NCI-H526 (cell line): ENCODE results near the gene FAM193A.
"Not testable (repeated sequence)": the region's sequence is repeated elsewhere in the genome, so short reads cannot be mapped to it uniquely, and the experiment has no call there.

Experiments used
- DNase-seq, 2 experiments: peaks; one replicate each; lab custom pipeline; 2025; lab: John Stamatoyannopoulos, UW

FAM193A gene

DNA sequence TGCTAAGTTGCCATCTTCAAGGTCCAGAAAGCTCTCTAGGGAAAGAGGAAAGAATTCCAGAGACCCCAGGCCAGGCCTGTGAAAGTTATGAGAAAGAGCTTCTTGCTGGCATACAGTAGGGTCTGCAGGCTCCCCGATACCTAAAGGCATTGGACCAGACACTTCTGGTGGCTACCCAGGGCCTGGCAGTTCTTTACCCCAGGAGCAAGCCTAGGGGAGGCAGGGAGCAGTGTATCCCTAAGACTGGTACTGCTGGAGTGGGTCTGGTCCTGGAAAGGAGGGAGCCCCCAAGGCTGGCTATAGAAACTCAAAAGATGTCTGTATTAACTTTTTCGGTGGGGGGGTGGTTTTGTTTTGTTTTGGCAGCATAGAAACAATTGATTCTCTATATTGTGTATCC is 19.8 kb upstream of the FAM193A start:
- DNase-seq: no peak

DNA sequence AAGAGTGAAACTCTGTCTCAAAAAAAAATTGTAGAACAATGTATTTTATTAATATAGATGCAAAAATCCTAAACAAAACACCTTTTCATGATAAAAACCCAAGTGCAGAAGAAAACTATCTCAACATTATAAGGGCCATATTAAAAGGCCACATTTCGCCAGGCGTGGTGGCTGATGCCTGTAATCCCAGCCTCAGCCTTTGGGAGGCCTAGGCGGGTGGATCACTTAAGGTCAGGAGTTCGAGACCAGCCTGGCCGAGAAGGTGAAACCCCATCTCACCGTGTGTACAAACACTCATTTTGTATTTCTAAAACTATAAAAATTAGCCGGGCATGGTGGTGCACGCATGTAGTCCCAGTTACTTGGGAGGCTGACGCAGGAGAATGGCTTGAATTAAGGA is 9.9 kb upstream of the FAM193A start:
- no peak for DNase-seq

DNA sequence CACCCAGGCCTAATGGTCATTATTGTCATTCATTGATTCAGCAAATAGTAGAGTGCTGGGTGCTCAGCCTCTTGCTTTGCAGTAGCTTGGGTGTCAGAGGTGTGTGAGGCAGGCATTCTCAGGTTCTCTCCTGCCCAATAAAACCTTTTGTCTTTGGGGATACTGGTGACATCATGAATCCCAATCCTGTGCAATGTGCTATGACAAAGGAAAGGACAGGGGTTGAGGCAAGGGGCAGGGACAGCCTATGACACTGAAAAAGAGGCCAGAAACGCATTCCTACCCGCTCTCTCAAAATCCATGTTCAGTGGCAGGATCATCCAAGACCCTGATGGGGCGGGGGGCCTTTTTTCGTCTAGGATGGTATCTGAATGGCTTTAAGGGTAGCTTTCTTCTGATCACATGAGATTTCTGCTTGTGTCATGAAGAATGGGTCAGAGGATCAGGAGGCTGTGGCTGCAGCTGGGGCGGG is 1.5 kb upstream of the FAM193A start:
- DNase-seq: no peak

DNA sequence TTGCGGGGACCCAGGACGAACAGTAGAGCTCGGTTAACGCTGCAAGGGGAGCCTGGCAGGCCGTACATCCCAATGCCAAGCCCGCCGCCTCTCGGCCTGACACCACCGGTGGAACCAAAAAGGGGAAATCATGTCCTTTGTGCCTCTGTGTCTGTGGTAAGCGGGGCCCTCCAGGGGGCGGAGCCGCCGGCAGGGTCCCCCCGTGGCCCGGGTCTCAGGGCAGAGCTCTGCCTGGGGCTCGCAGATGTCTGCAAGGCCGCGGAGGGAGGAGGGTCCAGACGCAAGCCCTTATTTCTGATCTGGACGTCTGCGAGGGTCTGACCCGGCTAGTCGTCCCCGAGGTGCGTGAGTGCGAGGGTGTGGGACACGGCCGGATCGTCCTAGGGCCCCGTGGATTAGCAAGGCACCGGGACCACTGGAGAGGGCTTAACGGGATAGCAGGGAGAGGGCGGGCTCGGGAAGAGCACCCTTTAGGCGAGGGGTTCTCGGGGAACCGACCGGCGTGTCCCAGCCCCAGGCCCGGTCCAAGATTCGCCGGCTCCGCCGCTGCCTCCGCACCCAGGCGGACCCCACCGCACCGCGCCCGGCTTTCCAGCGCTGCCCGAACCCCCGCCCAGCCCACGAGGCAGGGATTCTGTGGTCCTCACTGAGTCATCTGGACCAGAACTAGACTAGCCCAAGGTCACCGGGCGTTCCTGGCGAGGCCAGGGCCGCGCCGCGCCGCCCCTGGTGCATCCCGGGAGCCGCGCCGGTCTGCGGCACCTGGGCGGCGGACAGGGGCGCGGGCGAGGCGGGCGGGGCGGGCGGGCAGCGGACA is 863 bp upstream of the FAM193A start:
- peak; percentile 39 to 54 for DNase-seq

DNA sequence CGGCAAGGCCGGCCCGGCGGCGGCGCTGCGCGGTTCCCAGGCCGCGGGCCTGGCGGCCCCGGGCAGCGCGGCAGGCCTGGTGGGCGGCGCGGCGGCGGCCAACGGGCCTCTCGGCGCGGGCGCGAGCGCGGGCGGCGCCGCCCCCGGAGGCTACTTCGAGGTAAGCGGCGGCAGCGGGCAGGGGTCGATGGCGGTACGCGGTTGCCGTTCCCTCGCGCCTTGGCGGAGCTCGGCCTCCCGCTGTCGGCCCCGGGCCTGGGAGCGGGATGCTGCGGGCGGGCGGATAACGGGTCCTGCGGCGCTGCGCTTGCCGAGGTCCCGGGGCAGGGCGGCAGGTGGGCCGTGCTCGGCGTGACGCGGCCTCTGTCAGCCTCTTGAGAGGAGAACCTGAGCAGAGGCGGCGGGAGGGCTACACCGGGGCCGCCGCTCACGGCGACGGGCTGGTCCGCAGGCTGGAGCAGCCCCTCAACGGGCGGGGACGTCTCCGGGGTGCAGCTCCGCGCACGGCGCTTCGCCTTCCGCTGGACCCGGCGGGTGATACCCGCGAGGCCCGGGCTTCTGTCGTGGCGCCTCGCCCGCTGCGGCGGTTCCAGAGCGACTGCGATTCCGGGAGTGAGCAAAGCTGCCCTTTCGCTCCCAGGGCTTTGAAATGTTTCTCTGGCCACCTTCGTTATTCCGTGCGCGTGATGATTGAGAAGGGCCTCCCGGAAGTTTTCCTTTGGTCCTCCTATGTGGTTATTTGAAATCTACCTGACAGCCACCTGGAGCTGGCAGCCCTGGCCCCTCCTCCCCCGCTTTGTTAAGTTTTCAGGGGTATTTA is 774 bp downstream of the FAM193A start:
- peak; percentile 53 to 79 for DNase-seq

DNA sequence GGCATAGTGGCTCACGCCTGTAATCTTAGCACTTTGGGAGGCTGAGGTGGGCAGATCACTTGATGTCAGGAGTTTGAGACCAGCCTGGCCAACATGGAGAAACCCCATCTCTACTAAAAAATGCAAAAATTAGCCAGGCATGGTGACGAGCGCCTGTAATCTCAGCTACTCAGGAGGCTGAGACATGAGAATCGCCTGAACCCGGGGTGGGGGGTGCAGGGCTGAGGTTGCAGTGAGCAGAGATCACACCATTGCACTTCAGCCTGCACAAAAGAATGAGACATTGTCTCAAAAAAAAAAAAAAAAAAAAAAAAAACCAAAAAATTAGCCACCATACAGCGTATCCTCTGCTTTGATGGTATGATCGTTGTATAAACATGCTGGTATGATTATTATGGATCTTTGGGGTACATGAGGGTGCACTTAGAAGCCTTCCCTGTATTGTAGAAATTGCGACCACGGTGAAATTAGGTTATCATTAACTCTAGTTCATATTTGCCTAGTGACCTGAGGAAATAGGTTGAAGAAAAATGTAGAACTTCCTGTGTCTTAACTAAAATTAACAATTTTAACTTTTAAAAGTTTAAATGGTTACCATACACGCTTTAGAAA is 7.2 kb downstream of the FAM193A start:
- DNase-seq: not testable (repeated sequence)

DNA sequence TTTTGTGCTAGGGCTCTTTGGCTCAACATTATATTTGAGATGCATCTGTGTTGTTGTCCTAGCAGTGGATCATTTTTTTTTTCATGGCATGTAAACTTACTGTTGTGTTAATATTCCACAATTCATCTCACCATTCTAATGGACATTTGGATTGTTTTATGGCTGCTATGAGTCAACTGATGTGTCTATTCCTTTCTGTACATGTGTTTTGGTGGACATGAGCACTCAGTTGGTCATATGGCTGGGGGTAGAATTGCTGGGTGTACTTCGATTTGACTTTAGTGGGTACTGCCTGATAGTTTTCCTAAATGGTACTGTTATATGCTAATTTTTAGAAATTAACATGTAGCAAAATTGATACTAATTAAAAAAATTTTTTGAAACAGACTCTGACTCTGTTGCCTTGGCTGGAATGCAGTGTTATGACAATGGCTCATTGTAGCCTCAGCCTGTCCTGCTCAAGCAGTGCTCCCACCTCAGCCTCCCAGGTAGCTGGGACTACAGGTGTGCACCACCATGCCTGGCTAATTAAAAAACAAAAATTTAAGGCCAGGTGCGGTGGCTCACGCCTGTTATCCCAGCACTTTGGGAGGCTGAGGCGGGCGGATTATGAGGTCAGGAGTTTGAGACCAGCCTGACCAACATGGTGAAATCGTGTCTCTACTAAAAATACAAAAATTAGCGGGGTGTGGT is 9.0 kb downstream of the FAM193A start:
- DNase-seq: no peak

DNA sequence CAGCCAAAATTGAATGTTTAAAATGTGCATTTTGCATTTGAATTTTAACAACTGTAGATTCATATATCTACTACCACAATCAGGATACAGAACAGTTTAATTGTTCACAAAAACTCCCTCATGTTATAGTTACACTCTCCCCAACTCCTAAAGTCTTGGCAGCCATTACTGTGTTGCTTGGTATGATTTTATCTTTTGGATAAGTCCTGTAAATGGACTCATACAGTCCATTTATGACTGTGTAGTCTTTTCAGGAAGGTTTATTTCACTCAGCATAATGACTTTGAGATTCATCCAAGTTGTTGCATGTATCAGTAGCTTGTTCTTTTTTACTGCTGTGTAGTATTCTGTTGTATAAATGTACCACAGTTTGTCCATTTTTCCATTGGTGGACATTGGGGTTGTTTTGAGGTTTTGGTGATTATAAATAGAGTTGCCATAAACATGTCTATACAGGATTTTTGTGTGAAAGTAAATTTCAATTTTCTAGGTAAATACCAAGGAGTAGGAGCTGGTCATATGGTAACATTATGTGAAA is 9.9 kb downstream of the FAM193A start:
- DNase-seq: no peak

DNA sequence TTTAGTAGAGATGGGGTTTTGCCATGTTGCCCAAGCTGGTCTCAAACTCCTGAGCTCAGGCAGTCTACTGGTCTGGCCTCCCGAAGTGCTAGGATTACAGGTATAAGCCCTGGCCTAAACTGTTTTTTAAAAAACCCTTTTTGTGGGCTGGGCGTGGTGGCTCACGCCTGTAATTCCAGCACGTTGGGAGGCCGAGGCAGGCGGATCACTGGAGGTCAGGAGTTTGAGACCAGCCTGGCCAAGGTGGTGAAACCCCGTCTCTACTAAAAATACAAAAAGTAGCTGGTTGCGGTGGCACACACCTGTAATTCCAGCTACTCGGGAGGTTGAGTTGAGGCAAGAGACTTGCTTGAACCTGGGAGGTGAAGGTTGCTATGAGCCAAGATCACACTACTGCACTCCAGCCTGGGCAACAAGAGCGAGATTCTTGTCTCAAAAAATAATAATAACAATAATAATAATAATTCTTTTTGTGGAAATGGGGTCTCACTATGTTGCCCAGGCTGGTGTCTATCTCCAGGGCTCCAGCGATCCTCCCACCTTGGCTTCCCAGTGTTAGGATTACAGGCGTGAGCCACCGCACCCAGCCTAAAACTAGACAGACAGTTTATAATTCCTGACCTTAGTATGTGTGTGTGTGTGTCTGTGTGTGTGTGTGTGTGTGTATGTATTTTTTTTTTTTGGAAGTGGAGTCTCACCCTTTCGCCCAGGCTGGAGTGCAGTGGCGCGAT is 10.7 kb downstream of the FAM193A start:
- not testable (repeated sequence) for DNase-seq

DNA sequence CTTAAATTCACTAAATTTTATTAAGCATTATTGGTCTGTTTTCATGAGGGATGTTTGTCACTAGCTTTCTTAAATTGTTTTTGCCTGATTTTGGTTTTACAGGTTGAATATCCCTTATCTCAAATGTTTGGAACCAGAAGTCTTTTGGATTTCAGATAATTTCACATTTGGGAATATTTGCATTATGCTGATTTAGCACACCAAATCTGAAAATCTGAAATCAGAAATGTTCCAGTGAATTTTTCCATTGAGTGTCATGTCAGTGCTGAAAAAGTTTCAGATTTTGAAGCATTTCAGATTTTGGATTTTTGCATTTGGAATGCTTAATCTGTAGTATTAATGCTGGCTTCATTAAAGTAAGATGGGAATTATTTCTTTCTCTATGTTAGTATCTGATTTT is 14.7 kb downstream of the FAM193A start:
- no peak for DNase-seq

DNA sequence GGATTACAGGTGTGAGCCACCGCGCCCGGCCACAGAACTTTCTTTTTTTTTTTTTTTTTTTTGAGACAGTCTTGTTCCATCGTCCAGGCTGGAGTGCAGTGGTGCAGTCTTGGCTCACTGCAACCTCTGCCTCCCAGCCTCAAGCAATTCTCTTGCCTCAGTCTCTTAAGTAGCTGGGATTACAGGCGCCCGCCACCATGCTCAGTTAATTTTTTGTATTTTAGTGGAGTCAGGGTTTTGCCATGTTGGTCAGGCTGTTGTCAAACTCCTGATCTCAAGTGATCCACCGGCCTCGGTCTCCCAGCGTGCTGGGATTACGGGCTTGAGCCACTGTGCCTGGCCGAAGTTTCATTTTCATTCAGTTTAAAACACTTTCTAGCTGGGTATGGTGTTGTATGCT is 16.4 kb downstream of the FAM193A start:
- DNase-seq: no peak

DNA sequence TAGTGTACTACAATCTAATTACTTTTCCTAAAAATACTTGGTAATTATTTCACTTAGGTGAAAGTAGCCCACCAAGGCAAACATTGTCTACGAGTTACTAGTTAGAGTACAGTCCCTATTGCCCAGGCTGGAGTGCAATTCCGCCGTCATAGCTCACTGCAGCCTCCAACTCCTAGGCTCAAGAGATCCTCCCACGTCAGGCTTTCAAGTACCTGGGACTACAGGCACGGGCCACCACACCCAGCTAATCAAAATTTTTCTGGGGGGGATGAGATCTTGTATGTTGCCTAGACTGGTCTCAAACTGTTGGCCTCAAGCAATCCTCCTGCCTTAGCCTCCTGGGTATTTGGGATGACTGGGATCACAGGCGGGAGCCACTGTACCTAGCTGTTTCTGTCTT is 21.9 kb downstream of the FAM193A start:
- DNase-seq: no peak

DNA sequence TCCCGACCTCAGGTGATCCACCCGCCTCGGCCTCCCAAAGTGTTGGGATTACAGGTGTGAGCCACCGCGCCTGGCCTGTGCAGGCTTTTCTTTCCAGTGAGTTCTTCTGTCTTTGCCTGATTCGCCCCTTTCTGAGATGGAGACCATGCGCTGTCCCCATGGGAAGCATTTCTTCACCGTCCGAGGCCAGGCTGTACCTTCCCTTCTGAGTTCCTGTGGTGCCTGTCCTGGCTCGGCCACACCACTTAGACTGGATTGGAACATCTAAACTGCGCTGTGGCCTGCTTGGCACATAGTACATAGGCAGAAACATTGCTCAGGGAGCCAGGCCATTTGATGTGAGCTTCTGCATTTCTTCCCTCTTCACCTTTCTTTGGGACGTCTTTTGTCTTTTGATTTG is 23.7 kb downstream of the FAM193A start:
- no peak for DNase-seq

DNA sequence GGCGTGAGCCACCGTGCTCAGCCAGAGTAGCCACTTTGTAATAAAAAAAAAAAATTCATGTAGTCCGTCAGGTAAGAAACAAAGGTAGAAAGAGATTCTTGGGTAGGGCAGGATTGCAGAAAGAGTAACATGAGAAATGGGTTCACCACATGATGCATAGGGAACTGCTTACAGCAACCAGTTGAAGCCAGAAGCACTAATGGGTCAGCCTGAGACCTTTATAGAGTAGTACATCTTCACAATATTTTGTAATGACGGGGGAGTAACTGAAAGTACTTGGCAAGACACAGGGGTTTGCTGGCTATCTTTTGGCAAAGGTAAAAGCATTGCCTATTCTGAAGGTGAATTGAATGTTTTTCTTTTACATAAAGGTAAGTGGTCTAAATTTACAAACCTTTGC is 29.1 kb downstream of the FAM193A start:
- DNase-seq: no peak

DNA sequence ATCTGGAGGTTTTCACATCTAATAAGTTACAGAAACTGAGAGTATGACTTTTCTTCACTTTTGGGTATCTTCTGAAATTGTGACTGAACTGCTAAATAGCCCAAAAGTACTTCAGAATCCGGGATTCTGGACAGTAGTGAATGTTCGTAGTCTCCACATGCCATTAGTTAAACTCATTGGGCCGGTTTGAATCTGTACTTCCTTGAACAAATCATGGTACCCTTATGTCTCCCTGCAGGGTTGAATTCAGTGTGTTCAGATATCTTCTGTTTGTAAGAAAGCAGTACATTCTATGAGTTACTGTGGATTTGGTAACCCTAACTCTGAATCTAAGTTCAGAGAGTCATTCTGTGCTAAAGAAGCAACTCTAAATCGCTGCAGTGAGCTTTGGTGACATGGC is 33.6 kb downstream of the FAM193A start:
- DNase-seq: no peak

DNA sequence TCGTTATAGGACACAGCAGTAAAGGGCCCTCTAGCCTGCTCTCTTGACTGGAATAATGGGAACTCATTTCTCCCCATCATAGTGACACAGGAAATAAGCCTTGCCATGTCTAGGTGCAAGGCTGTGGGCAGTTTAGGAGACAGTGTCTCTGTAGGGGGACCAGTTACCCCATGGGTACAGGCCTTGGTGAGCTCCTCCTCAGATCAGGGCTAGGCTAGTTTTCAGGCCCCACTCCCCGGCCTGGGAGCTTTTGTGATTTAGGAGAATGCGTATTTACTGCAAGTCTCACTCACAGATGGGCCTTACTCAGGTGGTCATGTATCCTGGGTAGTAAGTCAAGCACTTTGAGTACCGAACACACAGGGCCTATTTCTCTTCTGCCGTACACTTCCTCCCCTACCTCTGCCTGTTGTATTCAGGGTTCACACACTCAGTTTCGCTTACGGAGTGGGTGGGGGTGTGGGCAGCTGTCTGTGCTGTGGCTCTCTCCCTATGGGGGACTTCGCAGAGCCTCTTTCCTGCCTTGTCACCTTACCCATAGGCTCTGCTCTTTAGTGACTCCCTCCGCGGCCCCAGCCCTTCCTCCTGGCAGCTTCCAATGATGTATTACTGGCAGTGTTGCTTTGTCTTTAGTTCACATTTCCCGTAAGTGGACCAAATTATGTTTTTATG is 34.2 kb downstream of the FAM193A start:
- no peak for DNase-seq

DNA sequence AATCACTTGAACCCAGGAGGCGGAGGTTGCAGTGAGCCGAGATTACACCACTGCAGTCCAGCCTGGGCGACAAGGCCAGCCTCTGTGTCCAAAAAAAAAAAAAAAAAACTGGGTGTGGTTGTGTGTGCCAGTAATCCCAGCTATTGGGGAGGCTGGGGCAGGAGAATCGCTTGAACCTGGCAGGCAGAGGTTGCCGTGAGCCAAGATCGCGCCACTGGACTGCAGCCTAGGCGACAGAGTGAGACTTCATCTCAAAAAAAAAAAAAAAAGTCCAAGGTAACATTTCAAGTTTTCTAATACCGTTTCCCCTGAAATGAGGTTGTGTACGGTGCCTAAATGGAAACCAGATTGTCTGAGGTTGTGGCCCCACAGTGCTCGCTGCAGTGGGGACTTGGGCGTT is 35.6 kb downstream of the FAM193A start:
- no peak for DNase-seq

DNA sequence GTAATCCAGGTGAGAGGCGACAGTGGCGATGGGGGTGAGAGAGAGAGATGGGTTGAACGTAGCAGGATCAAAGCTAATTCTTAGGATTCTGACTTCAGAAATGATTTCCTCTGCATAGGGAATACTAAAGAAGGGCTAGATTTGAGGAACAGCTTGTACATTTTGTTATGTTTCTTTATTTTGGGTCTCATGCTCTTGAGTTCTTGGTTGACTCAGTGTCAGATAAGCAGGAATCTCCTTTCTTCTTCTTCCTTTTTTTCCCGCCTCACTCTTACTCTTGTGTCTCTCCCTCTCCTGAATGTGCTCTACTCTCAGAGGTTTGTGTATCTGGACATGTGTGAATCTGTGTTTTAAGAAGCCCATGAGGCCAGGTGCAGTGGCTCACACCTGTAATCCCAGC is 36.4 kb downstream of the FAM193A start:
- DNase-seq: no peak

DNA sequence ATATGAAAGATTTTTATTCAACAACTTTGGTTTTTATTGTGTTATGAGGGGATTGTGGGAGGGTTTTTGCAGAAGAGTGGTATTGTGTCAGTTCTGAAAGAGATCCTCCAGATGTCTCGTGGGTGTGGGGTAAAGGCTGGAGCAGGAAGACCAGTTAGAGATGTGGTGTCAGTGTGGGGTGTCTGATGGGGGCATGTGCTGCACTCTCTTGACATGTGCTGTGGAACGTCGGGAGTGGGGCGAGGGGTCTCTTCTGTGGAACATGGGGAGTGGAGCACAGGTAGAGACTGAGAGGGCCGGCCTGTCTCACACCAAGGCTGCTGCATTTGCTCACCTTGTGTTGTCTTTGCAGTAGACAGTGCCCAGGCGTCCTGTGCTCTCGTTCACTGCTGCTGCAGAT is 37.6 kb downstream of the FAM193A start:
- DNase-seq: no peak

DNA sequence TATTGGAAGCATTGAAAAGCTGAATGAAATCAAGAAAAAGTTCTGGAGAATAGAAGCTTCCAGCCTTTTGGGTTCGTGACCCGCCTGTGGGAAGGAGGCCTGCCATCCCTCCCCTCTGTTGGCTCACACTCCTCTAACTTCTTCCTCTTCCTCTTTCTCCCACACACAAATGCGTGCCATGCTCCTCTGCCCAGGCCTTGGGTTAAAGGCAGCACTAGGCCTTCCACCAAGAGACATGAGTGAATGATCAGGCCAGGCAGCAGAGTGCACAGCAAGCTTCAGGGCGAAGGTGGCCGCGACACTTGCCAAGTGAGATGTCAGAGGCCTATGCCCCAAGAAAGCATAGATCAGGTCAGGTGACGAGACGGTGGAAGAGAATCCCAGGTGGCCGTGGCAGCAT is 38.4 kb downstream of the FAM193A start:
- no peak for DNase-seq

DNA sequence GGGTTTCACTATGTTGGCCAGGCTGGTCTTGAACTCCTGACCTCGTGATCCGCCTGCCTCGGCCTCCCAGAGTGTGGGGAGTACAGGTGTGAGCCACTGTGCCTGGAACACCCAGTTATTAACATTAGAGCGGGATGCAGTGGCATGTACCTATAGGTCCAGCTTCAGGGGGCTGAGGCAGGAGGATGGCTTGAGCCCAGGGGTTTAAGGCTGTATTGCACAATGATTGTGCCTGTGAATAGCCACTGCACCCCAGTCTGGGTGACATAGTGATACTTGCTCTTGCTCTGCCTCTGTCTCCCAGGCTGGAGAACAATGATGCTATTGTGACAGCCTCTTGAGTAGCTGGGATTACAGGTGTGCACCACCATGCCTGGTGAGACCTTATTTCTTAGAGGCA is 39.8 kb downstream of the FAM193A start:
- no peak for DNase-seq
